HPDE6-E6E7 (cell line): Measurements from ENCODE around the gene SMCR8.
"Not testable (repeated sequence)": the region's sequence is repeated elsewhere in the genome, so short reads cannot be mapped to it uniquely, and the experiment has no call there.

ENCODE experiments used
- DNase-seq: peaks from one replicate; pipeline ENCODE4 v3.0.0; 2011; ENCODE audit warnings: missing footprints; ENCODE audit errors: extremely low spot score

The SMCR8 gene

DNA sequence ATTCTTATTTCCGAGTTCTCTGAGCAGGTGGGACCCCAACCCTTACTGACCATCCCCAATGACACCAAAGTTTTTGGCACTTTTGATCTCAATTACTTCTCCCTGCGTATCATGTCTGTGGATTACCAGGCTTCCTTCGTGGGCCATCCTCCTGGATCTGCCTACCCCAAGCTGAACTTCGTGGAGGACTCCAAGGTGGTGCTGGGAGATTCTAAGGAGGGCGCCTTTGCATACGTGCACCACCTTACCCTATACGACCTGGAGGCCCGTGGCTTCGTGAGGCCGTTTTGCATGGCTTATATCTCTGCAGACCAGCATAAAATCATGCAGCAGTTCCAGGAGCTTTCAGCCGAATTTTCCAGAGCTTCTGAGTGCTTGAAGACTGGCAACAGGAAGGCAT, 868 bp downstream of the SMCR8 start:
- no peak for DNase-seq

- no peak for DNase-seq
Observed at GRCh38 chr17:18318117-18318516, 3.0 kb downstream of the SMCR8 start.

DNA sequence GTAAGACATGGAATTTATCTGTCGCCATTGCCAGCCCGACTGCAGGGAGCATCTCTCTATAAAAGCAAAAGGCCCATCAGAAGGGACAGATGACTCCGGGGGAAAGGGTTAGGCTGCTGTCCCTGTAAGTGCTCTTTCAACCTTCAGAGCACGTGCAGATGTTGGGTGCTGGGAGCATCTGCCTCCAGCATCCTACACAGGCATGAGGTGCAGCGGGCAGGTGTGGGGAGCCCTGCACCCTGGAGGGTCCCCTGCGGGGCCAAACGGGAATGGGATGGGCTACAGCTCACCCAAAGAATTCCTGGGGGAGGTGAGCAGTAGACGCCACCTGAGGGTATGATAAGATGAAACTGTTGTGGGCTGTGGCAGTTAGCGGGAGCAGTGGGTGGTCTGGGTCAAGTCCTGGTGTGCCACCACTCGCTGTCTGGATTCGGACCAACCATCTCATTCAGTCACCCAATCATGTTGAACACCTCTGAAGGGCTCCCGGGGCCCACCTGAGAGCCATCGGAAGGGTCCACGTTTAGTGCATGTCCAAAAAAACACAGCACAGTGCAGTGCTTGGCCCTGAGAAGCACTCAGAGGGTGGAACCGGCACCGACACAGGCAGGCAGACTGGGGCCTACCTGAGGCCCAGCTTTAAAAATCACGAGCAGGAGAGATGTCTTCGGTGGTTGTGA, 3.8 kb downstream of the SMCR8 start:
- no peak for DNase-seq

DNA sequence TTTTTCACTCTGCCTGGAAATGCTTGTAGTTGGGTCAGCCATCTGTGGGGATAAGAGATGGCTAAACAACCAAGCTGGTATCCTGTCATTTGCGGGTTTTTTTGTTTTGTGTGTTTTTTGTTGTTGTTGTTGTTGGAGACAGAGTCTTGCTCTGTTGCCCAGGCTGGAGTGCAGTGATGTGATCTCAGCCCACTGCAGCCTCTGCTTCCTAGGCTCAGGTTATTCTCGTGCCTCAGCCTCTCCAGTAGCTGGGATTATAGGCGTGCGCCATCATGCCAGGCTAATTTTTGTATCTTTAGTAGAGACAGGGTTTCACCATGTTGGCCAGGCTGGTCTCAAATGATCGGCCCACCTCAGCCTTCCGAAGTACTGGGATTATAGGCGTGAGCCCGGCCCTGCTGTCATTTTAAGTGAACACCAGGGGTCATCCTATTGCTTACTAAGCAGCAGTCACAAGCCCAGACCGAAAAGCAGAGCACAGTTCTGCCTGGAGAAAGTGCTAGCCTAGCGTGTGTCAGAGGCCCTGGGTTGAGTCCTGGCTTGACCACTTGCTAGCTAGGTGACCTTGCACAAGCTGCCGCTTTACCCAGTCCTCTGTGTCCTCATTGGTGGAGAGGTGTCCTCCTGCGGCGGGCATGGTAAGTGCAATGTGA, 4.6 kb downstream of the SMCR8 start:
- no peak for DNase-seq

GRCh38 chr17:18320301-18320700, 5.2 kb downstream of the SMCR8 start:
- no peak for DNase-seq

- no peak for DNase-seq
Observed at GRCh38 chr17:18321309-18321708, 6.2 kb downstream of the SMCR8 start.

DNA sequence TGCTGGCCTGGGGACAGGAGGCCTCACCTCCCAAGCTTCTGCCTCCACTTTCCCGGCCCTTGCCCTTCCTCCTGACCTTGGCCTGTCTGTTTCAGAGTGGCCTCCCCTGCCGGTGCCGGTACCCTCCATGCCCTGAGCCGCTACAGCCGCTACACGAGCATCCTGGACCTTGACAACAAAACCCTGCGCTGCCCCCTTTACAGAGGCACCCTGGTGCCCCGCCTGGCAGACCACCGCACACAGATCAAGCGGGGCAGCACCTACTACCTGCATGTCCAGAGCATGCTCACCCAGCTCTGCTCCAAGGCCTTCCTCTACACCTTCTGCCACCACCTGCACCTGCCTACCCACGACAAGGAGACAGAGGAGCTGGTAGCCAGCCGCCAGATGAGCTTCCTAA, 7.4 kb downstream of the SMCR8 start:
- no peak for DNase-seq

GRCh38 chr17:18323007-18323406, 7.9 kb downstream of the SMCR8 start:
- no peak for DNase-seq

DNA sequence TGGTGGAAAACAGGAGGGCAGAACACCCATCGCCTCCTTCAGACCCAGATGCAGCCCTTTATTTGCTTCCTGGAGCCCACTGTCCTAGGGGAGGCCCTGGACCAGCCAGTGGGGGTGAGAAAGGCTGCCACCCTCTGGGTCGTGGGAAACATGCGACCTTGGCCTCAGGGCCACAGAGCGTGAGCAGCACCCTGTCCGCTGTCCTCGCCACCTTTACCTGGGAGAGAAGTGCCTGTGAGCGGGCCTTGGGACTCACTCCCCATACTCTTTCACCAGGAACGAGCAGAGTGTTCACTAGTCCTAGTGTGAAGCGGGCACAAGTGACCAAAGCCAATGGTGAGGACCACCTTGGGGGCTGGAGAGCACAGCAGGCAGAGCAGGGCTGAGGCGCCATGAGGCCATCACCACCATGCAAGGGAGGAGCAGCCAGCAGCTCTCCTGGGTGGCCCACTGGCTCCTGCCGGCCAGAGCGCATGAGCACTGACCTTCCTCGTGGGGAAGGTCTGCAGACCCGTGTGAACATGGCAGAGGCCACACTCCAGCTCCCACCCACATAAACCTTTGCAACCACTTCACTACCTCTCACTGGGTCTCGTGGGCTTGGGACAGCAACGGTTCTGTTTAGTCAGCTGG, 8.5 kb downstream of the SMCR8 start:
- no peak for DNase-seq

GRCh38 chr17:18324140-18325050, 9.3 kb downstream of the SMCR8 start:
- DNase-seq: no peak

GRCh38 chr17:18326039-18326438, 10.9 kb downstream of the SMCR8 start:
- DNase-seq: no peak

DNA sequence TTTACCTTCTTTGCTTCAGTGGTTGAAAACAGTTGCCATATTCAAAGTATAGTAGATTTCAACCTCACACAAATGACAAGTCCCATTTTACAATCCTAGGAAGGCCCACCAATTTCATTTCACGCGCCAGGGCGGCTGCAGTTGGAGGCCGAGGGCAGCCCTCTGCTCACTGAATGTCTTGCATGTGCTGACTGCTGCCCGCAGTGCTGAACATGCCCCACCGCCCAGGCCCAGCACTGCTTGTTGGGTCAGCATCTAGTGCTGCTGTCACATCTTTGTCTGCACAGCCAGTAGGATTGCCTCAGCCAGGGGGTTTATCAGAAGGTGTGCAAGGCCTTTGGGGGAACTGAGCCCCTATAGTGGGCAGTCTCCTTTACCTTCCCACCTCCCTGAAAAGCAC, 11.5 kb downstream of the SMCR8 start:
- no peak for DNase-seq

GRCh38 chr17:18327093-18327492, 12.0 kb downstream of the SMCR8 start:
- no peak for DNase-seq

GRCh38 chr17:18327556-18327955, 12.5 kb downstream of the SMCR8 start:
- no peak for DNase-seq

DNA sequence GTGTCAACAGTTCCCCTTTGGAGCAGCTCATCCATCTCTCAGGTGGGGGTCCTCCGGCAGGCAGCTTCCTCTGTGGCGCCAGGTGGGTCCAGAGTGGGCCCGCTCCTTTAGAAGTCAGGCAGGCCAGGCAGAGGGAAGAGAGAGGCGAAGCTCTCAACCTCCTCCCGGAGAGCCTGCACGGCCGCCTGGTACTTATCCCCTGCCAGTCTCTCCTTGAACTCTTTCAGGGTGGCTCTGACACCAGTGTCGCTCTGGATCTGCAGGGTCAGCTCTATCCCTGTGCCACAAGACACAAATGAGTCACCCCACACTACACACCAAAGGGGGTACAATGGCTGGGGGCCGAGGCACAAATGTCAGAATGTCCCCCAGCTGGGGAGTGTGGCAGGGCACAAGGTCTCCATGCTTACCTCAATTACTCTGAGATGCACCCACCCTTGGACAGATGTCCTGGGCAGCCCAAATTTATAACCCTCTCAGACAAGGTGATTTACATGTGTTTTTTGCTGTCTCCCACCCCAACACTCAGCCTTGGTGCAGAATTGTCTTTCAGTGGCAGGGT, 13.6 kb downstream of the SMCR8 start:
- DNase-seq: no peak

DNA sequence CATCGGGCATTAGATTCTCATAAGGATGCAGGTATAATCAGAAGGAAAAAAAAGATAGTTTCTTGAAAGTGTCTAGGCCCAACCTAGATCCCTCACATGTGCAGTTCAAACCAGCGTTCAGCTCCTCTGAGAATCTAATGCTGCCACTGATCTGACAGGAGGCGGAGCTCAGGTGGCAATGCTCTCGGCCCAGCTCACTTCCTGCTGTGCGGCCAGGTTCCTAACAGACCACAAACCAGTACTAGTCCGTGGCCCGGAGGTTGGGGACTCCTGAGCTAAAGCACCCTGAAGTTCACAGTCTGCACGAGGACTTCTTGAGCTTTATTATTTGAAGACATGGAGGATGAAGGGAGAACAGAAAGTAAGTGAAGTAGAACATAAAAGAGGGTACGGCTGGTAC, 16.8 kb downstream of the SMCR8 start:
- no peak for DNase-seq

- no peak for DNase-seq
Observed at GRCh38 chr17:18332909-18333489, 17.9 kb downstream of the SMCR8 start.

DNA sequence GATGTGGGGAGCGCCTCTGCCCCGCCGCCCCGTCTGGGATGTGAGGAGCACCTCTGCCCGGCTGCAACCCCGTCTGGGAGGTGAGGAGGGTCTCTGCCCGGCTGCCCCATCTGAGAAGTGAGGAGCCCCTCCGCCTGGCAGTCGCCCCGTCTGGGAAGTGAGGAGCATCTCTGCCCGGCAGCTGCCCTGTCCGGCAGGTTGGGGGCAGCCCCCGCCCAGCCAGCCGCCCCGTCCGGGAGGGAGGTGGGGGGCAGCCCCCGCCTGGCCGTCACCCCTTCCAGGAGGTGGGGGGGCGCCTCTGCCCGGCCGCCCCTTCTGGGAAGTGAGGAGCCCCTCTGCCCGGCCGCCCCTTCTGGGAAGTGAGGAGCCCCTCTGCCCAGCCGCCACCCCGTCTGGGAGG, 23.1 kb downstream of the SMCR8 start:
- not testable (repeated sequence) for DNase-seq

GRCh38 chr17:18339933-18340332, 24.8 kb downstream of the SMCR8 start:
- DNase-seq: no peak

- no peak for DNase-seq
Observed at GRCh38 chr17:18344021-18344420, 28.9 kb downstream of the SMCR8 start.

DNA sequence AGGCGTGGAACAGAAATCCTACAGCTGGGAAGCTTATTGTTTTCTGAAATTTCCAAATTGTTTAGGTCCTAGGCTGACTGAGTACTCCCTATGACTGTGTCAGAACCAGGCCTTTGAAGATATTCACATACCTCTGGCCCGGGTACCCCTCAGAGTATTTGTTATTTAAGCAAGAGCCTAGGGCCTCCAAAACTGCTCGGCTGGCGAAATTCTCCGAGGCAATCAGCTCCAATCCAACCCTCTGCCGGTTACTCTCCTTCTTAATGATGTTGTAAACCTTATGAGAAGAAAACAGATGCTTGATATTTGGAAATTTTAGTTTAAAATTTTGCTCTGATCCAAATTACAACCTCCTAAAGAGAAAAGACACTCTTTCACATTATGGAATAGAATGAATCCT, 38.4 kb downstream of the SMCR8 start:
- no peak for DNase-seq

DNA sequence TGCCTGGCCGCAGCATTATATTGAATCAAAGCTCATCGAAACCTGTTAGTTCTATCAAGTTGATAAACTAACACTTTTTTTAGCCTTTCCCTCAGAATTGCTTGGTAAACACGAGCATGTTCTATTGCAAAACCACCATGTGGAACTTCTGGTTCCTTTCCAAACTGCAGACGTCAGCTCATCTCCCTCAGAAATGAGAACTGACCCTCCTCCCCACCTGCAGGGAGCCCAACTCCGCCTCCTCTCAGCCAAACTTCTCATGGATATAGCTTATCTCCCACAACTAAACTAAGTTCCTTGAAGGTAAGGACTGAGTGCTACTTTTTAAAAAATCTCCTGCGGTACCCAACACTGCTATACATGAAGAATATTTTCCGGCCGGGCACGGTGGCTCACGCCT, 41.5 kb downstream of the SMCR8 start:
- no peak for DNase-seq
